ENCODE data around the gene APOD. TPM values are rescaled to one million over a fixed set of nuclear protein-coding genes. Genes with fewer than 3 reads are reported as not detected.

APOD gene
- total and polyA plus RNA-seq, 10 of the 15 experiments (the other 5 are each of a cell fraction or from before 2014, with no cell fraction given), result 0.06 to 0.77 (median 0.47) TPM; not detected in 3

- ChIA-PET CTCF (interaction anchor here (0.7 to 0.9 kb wide), 2 partner anchors 13 to 85 kb away, joined by 3 to 4 read pairs; no protein-coding TSS in a partner anchor), POLR2A (interaction anchor here (0.5 kb wide), 1 partner anchor 274 kb away, joined by 3 read pairs; no protein-coding TSS in a partner anchor), SMC1A (ENCODE audit: uncharacterized antibody, unreplicated experiment) (interaction anchor here (2.0 kb wide), 1 partner anchor 12 kb away, joined by 6 read pairs; the partner anchor contains the start of gene APOD), RAD21 (ENCODE audit: unreplicated experiment) (no interaction called here)
- Histone ChIP-seq H3K27me3 (replicated peaks in 1 of 2; ENCODE audit: control insufficient read depth in 2 of 2, insufficient read depth in 2 of 2, low read length in 1 of 2) (no peaks in the 10 kb centered on the region; a peak in 2 of 4 replicates), H3K27ac (ENCODE audit: control insufficient read depth, insufficient read depth) (no peak overlapping the region), H3K79me2 (ENCODE audit: control insufficient read depth, insufficient read depth, low read length) (no peaks in the 10 kb centered on the region), H3K4me1 (ENCODE audit: control insufficient read depth, insufficient read depth, low read length) (no peaks in the 10 kb centered on the region), H3K4me3 (no peak overlapping the region), H3K9me3 (replicated peaks; ENCODE audit: control insufficient read depth, insufficient read depth, low read length) (no peaks in the 10 kb centered on the region), H3K4me2 (ENCODE audit: control insufficient read depth, insufficient read depth) (no peak overlapping the region), H3K36me3 (ENCODE audit: control insufficient read depth in 2 of 2, insufficient read depth in 2 of 2, low read length in 1 of 2) (no peaks in the 10 kb centered on the region), H3K9ac (ENCODE audit: control insufficient read depth, insufficient read depth, low read length) (no peak overlapping the region), H2AFZ (ENCODE audit: control insufficient read depth, low read depth, low read length) (no peak overlapping the region), H4K20me1 (ENCODE audit: control insufficient read depth, insufficient read depth) (no peaks in the 10 kb centered on the region)
- no TSS peak for BruUV-seq (replicated peaks)
- no peak for ATAC-seq
- TF ChIP-seq RELA (IDR thresholded peaks at IDR 0.05; ENCODE audit: borderline replicate concordance, partially characterized antibody) (no peak), STAT3 (IDR thresholded peaks at IDR 0.05; ENCODE audit: low read depth, low read length) (no peak), ASH2L (IDR thresholded peaks at IDR 0.05; ENCODE audit: borderline replicate concordance, low read depth) (no peak), ZZZ3 (IDR thresholded peaks at IDR 0.05; ENCODE audit: control insufficient read depth, insufficient read length, low read depth) (no peak), EZH2 (IDR thresholded peaks at IDR 0.05; ENCODE audit: borderline replicate concordance, control insufficient read depth, low read depth, low read length) (no peak), IRF5 (IDR thresholded peaks at IDR 0.05; ENCODE audit: borderline replicate concordance) (no peak), PAX8 (IDR thresholded peaks at IDR 0.05) (no peak), RCOR1 (conservative IDR thresholded peaks at IDR 0.05; ENCODE audit: low read depth, low read length) (no peak), ZNF207 (IDR thresholded peaks at IDR 0.05; ENCODE audit: borderline replicate concordance) (no peak), ZNF24 (IDR thresholded peaks at IDR 0.05) (no peak), FOXK2 (IDR thresholded peaks at IDR 0.05) (no peak), SPI1 (IDR thresholded peaks at IDR 0.05; ENCODE audit: borderline replicate concordance, insufficient read depth, low read depth, low read length) (no peak), POLR2AphosphoS2 (IDR thresholded peaks at IDR 0.05; ENCODE audit: low read depth, low read length) (no peak)
- no peak for DNase-seq (ENCODE audit: low read depth, low spot score)
- WGBS (ENCODE audit: insufficient coverage, insufficient replicate concordance, low lambda C conversion rate, missing lambda C conversion rate), result 58% methylated on average over 6 of the region's 6 CpGs
- in situ Hi-C loops (cut with MboI), result no loop called here
- intact Hi-C loops (cut with micrococcal nuclease; ENCODE audit: unreplicated experiment), result no loop called here
- FAIRE-seq, result no peak
Measured at GRCh38 chr3:195571361-195571760, 12.4 kb downstream of the APOD start.

All from GM12878 (cell line).